Gastroesophageal sphincter (tissue), 3 donors: Measurements from ENCODE around the gene KCTD19.

ENCODE experiments used
- CTCF ChIP-seq, 4 experiments: fragments of 200-600 bp in 2 of 4; fragments of 450-650 bp in 2 of 4; sonication (generic) in 1 of 4; IDR thresholded peaks; one replicate each; pipeline ENCODE4 v1.5.1; 2017 to 2019; ENCODE audit warnings: antibody characterized with exemption in 4 of 4, mild to moderate bottlenecking in 2 of 4, moderate library complexity in 2 of 4
- POLR2A ChIP-seq, 2 donors: fragments of 450-650 bp; IDR thresholded peaks; one replicate each; pipeline ENCODE4 v1.6.1; 2017; ENCODE audit warnings: antibody characterized with exemption in 2 of 2, mild to moderate bottlenecking in 2 of 2, moderate library complexity in 1 of 2
- POLR2AphosphoS5 ChIP-seq: sonication (generic); formaldehyde crosslinking; IDR thresholded peaks from one replicate; pipeline ENCODE4 v1.6.1; 2017; ENCODE audit warnings: antibody characterized with exemption

- TF ChIP-seq CTCF (IDR thresholded peaks at IDR 0.05) (no peak), POLR2A (IDR thresholded peaks at IDR 0.05) (no peak), POLR2AphosphoS5 (no peak)
Observed at GRCh38 chr16:67280090-67281015, 46.2 kb downstream of the KCTD19 start.
